ENCODE data around the gene ITGB5. TPM values are rescaled to one million over a fixed set of nuclear protein-coding genes. Genes with fewer than 3 reads are reported as not detected.
A peak's percentile ranks its signal among the peaks of the same experiment; 100 is the strongest.

Gene ITGB5
- total RNA-seq, 1 donor from 2014 or later = 46.0 TPM

DNA sequence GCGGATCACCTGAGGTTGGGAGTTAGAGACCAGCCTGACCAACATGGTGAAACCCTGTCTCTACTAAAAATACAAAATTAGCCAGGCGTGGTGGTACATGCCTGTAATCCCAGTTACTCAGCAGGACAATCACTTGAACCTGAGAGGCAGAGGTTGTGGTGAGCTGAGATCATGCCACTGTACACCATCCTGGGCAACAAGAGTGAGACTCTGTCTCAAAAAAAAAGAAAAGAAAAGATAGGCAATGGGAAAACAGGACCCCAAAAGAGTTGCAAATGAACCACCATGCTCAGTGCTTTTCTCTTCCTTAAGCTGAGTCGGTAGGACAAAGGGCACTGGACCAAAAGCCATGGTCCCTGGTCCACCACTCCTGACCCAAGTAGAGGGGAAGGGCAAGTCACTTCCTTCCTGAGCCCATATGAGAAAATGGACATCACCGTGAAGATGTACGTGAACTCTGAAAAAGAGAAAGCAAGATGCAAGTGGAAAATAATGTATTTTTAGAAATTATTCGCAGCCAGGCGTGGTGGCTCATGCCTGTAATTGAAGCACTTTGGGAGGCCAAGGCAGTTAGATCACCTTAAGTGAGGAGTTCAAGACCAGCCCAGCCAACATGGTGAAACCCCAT is 2.6 kb downstream of the ITGB5 start:
- H3K4me1 Mint-ChIP-seq (ENCODE audit: unreplicated experiment) = peaks cover 37% of the 10 kb centered on the region
- no peak for DNase-seq (ENCODE audit: extremely low spot score, unreplicated experiment)
- peaks cover 9% of the 10 kb centered on the region for H3K36me3 Mint-ChIP-seq
- peaks cover 13% of the 10 kb centered on the region for H3K27me3 Mint-ChIP-seq
- TF ChIP-seq, protein P1, sequence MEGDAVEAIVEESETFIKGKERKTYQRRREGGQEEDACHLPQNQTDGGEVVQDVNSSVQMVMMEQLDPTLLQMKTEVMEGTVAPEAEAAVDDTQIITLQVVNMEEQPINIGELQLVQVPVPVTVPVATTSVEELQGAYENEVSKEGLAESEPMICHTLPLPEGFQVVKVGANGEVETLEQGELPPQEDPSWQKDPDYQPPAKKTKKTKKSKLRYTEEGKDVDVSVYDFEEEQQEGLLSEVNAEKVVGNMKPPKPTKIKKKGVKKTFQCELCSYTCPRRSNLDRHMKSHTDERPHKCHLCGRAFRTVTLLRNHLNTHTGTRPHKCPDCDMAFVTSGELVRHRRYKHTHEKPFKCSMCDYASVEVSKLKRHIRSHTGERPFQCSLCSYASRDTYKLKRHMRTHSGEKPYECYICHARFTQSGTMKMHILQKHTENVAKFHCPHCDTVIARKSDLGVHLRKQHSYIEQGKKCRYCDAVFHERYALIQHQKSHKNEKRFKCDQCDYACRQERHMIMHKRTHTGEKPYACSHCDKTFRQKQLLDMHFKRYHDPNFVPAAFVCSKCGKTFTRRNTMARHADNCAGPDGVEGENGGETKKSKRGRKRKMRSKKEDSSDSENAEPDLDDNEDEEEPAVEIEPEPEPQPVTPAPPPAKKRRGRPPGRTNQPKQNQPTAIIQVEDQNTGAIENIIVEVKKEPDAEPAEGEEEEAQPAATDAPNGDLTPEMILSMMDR (conservative IDR thresholded peaks at IDR 0.05) = no peak
- H3K27ac Mint-ChIP-seq = no peak overlapping the region
- H3K4me3 Mint-ChIP-seq = peak overlapping the region; percentile 75
- H3K9me3 Mint-ChIP-seq = no peaks in the 10 kb centered on the region

DNA sequence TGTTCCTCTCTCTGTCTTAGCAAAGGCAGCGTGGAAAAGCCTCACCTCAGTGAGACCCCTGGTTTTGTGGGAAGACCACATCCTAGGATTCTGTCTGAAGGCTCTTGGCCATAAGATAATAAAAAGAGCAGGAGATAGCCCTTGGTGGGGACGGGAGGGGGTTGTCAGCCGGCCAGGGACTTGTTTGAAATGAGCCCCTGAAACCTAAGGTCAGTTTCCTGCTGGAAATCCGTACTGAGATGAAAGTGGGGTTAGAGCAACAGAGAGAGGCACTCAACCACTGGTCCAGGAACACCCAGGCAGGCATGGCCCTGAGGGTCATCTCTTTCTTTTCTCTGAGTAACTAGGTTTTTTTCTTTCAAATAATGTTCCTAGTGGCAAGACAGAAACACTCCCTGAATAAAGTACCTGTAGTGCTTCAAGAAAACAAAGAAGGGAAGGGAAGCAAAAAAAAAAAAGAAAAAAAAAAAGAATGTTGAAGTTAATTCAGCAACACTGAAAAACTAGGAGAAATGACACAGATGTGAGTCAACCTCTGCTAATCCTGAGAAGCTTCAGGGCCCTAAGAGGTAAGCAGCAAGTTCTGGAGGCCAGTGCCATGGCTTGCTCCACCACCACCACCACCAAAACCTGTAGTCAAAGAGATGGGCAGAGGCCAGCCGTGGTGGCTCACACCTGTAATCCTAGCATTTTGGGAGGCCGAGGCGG is 3.2 kb downstream of the ITGB5 start:
- H3K27ac Mint-ChIP-seq = no peak overlapping the region
- H3K4me1 Mint-ChIP-seq (ENCODE audit: unreplicated experiment) = peaks cover 38% of the 10 kb centered on the region
- H3K36me3 Mint-ChIP-seq = peaks cover 9% of the 10 kb centered on the region
- peaks cover 10% of the 10 kb centered on the region for H3K27me3 Mint-ChIP-seq
- TF ChIP-seq, protein P1 (conservative IDR thresholded peaks at IDR 0.05) = no peak
- H3K4me3 Mint-ChIP-seq = peak overlapping the region; percentile 75
- no peaks in the 10 kb centered on the region for H3K9me3 Mint-ChIP-seq
- DNase-seq (ENCODE audit: extremely low spot score, unreplicated experiment) = no peak

DNA sequence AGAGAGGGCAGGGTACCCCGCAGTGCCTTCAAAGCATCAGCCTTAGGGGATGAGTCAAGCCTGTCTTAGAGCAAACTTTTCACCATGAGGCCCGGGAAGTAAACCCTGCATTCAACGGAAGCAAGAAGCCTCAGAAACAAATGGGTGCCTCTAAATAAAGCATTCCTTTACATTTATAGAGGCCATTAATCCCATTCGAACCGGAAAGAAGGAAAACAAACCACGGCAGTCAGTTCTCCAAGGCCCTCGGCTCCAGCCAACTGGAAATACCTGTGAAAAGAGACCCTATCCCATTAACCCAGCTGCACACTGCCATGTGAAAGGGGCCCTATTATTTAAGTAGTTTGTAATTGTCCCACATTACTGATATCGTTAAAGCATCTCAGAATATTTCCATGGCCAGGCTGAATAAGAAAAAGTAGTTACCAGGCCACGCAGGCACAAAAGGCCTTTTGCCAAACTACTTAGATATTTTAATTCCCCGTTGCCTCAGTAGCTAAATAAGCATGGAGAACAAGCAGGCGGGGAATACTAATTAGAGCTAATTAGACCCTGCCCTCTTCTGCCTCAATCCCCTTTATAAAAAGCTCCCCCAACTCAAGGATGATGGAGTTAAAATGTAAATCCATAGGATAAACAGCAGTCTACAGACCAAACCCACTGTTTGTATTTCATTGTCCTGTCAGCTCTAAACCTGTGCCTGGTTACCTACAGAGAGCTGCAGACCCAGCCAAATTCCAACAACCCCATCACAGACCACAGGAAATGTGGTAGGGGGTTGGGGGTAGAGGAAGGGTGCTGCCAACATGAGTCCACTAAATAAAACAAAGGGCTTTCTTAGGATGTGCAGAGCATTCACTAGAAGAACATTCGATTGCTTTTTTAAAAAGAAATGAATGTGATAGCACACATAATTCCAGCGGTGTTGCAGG is 4.1 kb downstream of the ITGB5 start:
- Mint-ChIP-seq H3K27me3 (peaks cover 5% of the 10 kb centered on the region), H3K4me3 (peak overlapping the region; percentile 75), H3K4me1 (ENCODE audit: unreplicated experiment) (peaks cover 39% of the 10 kb centered on the region), H3K9me3 (no peaks in the 10 kb centered on the region), H3K27ac (no peak overlapping the region), H3K36me3 (peaks cover 9% of the 10 kb centered on the region)
- DNase-seq (ENCODE audit: extremely low spot score, unreplicated experiment) = no peak
- TF ChIP-seq, protein P1 (conservative IDR thresholded peaks at IDR 0.05) = no peak

DNA sequence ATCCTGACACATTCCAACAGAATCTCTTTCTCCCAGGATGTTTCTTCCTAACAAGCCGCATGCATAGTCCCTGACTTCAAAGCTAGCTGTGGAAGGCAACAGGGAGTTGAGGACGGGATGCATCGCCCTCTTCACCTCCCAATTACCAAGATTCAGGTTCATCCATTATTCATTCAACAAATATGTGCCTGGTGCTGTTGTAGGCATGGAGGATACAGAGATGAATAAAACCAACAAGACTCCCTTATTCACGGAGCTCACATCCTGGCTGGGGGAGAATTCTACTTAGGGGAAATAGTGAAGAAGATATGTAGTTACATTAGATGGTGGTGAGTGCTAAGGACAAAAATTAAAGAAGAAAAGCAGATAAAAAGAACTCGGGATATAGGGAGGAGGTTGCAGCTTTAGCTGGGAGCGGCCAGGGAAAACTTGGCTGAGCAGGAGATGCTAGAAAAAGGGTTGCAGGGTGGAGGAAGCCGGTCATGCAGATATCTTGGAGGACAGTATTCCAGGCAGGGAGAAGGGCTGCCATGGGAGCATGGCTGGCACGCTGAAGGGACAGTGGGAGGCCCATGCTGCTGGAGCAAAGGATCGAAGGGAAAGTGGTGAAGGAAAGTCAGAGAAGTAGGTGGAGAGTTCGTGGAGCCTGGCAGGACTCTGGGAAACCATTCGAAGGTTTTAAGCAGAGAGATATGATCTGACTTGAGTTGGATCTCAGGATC is 5.0 kb downstream of the ITGB5 start:
- Mint-ChIP-seq H3K27me3 (peaks cover 5% of the 10 kb centered on the region), H3K4me1 (ENCODE audit: unreplicated experiment) (peaks cover 38% of the 10 kb centered on the region), H3K27ac (no peak overlapping the region), H3K9me3 (no peaks in the 10 kb centered on the region), H3K4me3 (no peak overlapping the region), H3K36me3 (peaks cover 9% of the 10 kb centered on the region)
- TF ChIP-seq, protein P1 (conservative IDR thresholded peaks at IDR 0.05) = no peak
- DNase-seq (ENCODE audit: extremely low spot score, unreplicated experiment) = no peak

DNA sequence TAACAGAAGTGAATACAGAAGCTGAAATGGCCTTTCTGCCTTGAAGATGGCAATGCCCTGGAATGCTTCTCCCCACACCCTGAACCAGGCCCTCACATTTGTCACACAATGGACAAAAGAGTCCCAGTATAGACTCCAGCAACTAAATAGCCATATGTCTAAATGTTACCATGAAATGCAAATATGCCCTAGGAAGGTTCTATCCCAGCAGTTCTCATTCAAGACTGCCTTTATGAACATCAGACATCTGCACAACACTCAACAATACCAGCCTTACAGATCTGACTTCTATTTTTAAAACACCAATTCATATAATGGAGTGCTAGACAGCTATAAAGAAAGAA is 7.9 kb downstream of the ITGB5 start:
- TF ChIP-seq, protein P1 (conservative IDR thresholded peaks at IDR 0.05) = no peak
- no peaks in the 10 kb centered on the region for H3K9me3 Mint-ChIP-seq
- peak overlapping the region; percentile 20 for H3K27ac Mint-ChIP-seq
- H3K36me3 Mint-ChIP-seq = peaks cover 9% of the 10 kb centered on the region
- H3K4me3 Mint-ChIP-seq = no peak overlapping the region
- peaks cover 42% of the 10 kb centered on the region for H3K4me1 Mint-ChIP-seq (ENCODE audit: unreplicated experiment)
- DNase-seq (ENCODE audit: extremely low spot score, unreplicated experiment) = no peak
- H3K27me3 Mint-ChIP-seq = no peaks in the 10 kb centered on the region
